ENCODE data around the gene NCAPG.

Gene NCAPG, protein sequence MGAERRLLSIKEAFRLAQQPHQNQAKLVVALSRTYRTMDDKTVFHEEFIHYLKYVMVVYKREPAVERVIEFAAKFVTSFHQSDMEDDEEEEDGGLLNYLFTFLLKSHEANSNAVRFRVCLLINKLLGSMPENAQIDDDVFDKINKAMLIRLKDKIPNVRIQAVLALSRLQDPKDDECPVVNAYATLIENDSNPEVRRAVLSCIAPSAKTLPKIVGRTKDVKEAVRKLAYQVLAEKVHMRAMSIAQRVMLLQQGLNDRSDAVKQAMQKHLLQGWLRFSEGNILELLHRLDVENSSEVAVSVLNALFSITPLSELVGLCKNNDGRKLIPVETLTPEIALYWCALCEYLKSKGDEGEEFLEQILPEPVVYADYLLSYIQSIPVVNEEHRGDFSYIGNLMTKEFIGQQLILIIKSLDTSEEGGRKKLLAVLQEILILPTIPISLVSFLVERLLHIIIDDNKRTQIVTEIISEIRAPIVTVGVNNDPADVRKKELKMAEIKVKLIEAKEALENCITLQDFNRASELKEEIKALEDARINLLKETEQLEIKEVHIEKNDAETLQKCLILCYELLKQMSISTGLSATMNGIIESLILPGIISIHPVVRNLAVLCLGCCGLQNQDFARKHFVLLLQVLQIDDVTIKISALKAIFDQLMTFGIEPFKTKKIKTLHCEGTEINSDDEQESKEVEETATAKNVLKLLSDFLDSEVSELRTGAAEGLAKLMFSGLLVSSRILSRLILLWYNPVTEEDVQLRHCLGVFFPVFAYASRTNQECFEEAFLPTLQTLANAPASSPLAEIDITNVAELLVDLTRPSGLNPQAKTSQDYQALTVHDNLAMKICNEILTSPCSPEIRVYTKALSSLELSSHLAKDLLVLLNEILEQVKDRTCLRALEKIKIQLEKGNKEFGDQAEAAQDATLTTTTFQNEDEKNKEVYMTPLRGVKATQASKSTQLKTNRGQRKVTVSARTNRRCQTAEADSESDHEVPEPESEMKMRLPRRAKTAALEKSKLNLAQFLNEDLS

DNA sequence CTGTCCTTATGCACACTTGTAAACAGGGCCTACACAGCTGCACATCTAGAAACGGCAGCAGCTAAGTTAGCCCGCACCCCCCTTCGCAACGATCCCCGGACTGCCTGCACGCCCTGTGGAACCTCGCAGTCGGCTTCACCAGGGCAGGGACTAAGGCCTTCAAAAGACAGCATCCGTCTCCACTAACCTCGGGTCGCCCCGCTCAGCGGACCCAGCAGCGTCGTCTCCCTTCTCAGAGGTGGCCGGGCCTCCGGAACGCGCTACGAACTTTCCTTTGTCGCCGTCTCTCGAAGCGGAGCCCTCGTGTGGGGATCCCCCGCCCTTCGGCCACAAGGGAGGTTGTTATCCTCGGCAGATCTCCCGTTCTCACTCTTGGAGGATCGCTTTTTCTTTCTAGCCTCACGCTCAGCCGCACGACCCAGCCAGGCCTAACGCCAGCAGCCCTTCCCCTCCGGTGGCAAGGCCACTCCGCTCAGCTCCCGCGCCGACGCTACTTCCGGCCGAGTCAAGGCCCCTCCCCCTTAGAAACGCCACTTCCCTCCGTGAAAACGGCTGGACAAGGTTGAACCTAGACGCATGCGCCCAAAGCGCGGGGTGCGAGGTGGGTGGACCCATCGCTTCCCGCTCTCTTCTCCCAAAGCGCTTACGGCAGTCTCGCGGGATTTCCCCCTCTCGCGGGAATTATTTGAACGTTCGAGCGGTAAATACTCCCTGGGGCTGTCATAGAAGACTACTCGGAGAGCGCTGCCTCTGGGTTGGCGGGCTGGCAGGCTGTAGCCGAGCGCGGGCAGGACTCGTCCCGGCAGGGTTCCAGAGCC is at the start of gene NCAPG, which contains the start of gene DCAF16:
Gene NCAPG (plus strand): TSS at position 720 of the 818 bp plus-strand sequence. CDS start 99 bp downstream, outside the sequence.
Gene DCAF16 (minus strand): TSS at position 498 of the 818 bp plus-strand sequence. CDS start 6,616 bp downstream, outside the sequence.
- peak; percentile 98 for DNase-seq
- in situ Hi-C loops (cut with HindIII; ENCODE audit: low pct_ligation_motif_present, low pct_unique_long_range_greater_than_20kb, low sequenced_read_pairs) = no loop called here

DNA sequence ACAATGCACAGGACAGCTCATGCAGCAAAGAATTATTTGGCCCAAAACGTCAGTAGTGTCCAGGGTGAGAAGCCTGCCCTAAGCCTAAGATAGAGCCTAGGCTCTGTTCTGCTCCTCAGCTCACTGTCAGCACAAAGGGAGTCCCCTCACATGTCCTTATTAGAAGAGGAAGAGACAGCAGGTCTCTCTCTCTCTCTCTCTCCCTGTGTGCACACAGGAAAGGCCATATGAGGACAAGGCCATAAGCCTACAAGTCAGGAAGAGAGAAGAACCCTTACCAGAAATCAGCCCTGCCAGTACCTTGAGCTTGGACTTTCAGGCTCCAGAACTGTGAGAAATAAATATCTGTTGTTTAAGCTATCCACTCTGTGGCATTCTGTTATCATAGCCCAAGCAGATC is 49.7 kb upstream of the NCAPG start:
- no peak for DNase-seq
- in situ Hi-C loops (cut with HindIII; ENCODE audit: low pct_ligation_motif_present, low pct_unique_long_range_greater_than_20kb, low sequenced_read_pairs) = no loop called here

DNA sequence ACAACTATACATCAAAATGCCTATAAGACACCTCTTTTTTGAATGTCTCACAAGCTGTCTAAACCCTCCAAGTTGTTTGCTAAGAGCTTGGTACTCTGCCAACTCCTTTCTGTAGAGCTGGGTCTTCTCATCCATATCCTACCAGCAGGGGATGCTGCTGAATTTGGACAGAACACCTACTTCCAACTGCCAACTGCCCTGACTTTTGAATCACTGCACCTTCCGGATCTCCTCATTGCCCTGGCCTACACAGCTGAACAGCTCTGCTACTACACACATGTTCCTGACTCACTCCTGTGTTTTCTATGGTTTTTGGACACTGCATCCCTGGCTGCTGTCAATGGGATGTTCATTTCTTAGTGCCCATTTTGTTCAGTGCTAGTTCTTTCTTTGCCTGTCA is 48.1 kb upstream of the NCAPG start:
- peak; percentile 43 for DNase-seq
- in situ Hi-C loops (cut with HindIII; ENCODE audit: low pct_ligation_motif_present, low pct_unique_long_range_greater_than_20kb, low sequenced_read_pairs) = no loop called here

DNA sequence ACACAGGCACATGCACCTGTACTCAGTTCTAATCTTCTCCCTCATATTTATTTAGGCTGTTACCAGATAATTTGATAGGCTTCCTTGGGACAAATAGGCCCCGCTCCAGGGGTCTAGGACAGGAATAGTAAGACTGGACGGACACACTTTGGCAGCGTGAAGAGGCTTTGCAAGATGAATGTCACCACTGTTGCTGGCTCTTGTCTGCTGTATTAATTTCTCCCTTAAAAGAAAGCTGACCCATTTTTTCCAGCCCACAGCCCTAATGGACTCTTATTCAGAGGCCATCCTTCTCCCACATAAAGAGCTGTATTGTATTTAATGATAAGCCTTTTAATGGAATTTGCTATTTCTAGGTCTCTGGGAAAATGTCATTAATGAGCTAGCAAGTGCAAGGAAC is 47.4 kb upstream of the NCAPG start:
- in situ Hi-C loops (cut with HindIII; ENCODE audit: low pct_ligation_motif_present, low pct_unique_long_range_greater_than_20kb, low sequenced_read_pairs) = no loop called here
- no peak for DNase-seq

DNA sequence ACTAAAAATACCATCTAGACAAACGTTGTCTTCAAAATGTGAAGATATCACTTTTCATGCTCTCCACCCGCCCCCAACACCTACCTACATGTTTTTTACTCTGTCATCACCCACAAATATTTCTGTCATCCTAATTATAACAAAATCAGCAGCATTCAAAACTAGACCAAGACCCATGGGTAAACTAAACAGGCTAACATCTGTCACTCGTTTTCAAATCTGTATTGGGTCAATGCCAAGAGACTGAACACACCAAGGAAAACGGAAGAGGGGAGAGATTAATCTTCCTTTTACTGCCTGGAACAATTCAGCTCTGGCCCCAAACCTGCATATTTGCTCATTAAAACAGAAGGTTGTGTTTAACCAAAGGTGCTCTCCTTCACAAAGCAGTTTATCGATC is 46.8 kb upstream of the NCAPG start:
- no peak for DNase-seq
- in situ Hi-C loops (cut with HindIII; ENCODE audit: low pct_ligation_motif_present, low pct_unique_long_range_greater_than_20kb, low sequenced_read_pairs) = no loop called here

DNA sequence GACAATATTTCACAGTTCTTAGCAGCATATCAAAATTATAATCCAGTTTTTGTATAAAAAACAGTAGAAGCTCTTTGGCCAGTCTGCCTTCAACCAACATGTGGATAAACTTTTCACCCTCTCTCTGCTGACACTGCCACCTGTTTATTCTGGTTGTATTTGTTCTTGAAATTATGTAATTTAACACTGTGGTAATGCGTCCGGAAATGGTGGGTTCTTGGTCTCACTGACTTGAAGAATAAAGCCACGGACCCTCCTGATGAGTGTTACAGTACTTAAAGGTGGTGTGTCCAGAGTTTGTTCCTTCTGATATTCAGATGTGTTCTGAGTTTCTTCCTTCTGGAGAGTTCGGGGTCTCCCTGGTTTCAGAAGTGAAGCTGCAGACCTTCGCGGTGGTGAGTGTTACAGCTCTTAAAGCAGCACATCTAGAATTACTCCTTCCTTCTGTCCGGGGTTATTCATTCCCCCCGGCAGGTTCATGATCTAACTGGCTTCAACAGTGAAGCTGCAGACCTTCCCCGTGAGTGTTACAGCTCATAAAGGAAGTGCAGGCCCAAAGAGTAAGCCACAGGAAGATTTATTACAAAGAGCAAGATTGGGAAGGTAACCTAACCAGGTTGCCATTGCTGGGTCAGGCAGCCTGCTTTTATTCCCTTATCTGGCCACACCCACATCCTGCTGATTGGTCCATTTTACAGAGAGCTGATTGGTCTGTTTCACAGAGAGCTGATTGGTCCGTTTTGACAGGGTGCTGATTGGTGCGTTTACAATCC is 45.1 kb upstream of the NCAPG start:
- no peak for DNase-seq
- in situ Hi-C loops (cut with HindIII; ENCODE audit: low pct_ligation_motif_present, low pct_unique_long_range_greater_than_20kb, low sequenced_read_pairs) = no loop called here

DNA sequence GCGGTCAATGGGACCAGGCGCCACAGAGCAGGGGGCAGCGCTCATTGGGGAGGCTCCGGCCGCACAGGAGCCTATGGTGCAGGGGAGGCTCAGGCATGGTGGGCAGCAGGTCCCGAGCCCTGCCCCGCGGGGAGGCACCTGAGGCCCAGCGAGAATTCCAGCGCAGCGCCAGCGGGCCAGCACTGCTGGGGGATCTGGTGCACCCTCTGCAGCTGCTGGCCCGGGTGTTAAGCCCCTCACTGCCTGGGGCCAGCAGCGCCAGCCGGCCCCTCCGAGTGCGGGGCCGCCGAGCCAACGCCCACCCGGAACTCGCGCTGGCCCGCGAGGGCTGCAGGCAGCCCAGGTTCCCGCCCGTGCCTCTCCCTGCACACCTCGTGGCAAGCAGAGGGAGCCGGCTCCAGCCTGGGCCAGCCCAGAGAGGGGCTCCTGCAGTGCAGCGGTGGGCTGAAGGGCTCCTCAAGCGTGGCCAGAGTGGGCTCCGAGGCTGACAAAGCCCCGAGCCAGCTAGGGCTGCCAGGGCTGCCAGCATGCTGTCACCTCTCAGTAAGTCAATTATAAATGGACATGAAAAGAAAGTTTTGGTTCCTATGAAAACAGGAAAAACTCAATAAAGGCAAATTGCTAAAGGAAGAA is 43.8 kb upstream of the NCAPG start:
- in situ Hi-C loops (cut with HindIII; ENCODE audit: low pct_ligation_motif_present, low pct_unique_long_range_greater_than_20kb, low sequenced_read_pairs) = no loop called here
- no peak for DNase-seq

DNA sequence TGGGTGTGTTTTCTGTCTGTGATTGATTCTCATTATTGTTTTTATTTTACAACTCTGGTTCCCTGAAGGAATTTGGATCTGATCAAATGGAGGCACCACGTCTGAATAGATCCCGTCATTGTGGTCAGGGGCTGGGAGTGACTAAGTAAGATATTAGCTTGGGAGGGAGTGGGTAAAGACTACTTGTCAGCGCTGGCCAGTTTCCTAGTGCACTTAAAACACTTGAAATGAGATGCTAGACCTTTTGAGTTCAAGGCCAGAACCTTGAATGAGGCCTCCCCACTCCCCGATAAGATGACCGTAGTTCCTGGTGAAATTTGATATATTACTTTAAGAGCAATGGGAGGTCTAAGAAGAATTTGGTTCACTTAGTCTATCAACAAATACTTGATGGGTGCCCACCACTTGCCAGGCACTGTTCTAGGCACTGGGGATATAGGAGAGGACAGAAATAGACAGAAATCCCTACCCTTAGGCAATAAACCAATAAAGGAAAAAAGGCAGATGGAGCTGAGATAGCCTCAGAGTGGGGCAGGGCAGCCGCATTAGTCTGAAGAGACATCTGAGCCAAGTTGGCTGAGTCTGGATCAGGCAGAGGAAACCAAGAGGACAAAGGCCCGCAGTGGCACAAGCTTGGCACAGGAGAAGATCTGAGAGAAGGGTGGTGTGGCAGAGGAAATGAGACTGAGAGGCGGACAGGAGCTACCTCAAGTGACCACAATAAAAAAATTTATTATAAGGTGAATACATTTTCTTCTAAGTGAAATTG is 41.2 kb upstream of the NCAPG start:
- in situ Hi-C loops (cut with HindIII; ENCODE audit: low pct_ligation_motif_present, low pct_unique_long_range_greater_than_20kb, low sequenced_read_pairs) = no loop called here
- no peak for DNase-seq

DNA sequence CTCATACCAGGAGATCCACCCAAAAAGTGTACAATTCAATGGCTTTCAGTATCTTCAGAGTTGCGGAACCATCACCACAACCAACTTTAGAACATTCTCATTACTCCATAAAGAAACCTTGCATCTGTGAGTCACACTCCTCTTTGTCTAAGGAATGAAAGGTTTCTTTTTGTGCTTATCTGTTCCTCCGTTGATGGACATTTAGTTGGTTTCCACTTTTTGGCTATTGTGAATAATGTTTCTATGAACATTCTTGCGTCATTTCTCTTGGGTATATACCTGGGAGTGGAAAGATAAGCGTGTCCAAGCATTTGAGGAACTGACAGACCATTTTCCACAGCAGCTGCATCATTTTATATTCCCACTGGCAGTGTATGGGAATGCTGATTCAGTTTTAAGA is 39.9 kb upstream of the NCAPG start:
- DNase-seq = no peak
- in situ Hi-C loops (cut with HindIII; ENCODE audit: low pct_ligation_motif_present, low pct_unique_long_range_greater_than_20kb, low sequenced_read_pairs) = no loop called here

DNA sequence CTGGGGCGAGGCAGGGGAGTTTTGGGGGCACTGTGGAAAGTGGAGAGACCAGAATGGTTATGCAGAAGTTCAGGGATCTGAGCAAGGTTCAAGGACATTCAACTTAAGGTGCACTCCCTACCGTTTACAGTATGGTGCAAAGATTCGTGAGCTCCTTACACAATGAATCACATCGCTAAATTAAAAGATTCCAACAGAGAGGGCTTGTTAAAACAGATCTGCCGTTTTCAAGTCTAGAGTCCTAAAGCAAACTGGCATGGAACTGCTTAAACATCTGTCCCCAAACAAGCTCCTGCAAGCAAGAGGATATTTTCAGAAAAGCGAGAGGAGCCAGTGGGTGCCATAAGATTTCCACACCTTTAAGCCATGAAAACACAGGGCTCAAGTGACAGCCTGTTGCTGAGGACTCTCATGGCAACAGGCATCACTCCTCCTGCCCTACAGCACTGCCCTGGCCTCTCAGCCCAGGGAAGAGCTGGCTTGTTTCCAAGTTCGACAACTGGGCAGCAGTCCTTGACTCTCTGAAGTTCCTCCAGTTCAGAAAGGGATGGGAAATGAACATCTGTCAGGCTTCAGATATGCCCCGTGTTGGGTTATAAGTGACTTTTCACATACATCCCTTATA is 39.4 kb upstream of the NCAPG start:
- in situ Hi-C loops (cut with HindIII; ENCODE audit: low pct_ligation_motif_present, low pct_unique_long_range_greater_than_20kb, low sequenced_read_pairs) = no loop called here
- no peak for DNase-seq

DNA sequence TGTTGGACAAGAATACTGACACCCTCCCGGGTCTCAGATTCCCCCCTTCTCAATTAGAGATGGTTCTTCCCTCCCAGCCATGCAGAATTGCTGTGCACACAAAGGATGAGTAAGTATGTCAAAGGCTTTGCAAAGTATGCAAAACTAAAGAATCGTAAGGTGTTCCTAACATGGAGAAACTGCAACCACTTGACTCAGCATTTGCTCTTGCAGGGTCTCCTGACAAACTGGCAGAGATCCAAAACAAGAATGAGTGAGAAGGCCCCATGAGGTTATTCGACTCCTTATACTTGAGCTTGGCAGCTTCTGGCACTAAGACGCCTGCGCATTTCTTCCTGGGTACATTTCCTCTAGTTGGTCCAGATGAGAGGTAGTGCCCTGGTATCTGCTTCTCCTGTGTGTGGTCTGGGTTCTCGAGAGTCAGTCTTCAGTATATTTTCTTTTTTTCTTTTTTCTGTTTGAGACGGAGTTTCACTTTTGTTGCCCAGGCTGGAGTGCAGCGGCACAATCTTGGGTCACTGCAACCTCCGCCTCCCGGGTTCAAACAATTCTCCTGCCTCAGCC is 37.6 kb upstream of the NCAPG start:
- in situ Hi-C loops (cut with HindIII; ENCODE audit: low pct_ligation_motif_present, low pct_unique_long_range_greater_than_20kb, low sequenced_read_pairs) = no loop called here
- DNase-seq = no peak

DNA sequence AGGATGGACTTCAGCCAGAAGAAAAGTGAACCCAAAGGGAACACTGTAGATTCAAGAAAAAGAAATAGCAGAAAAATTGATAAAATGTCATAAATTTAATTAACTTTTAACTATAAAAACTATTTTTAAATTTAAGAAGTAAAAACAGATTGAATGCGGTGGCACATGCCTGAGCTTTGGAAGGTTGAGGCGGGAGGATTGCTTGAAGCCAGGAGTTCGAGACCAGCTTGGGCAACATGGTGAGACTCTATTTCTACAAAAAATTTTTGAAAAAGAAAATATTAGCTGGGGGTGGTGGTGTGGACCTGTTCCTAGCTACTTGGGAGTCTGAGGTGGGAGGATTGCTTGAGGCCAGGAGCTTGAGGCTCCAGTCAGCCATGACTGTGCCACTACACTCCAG is 32.3 kb upstream of the NCAPG start:
- in situ Hi-C loops (cut with HindIII; ENCODE audit: low pct_ligation_motif_present, low pct_unique_long_range_greater_than_20kb, low sequenced_read_pairs) = no loop called here
- DNase-seq = no peak

DNA sequence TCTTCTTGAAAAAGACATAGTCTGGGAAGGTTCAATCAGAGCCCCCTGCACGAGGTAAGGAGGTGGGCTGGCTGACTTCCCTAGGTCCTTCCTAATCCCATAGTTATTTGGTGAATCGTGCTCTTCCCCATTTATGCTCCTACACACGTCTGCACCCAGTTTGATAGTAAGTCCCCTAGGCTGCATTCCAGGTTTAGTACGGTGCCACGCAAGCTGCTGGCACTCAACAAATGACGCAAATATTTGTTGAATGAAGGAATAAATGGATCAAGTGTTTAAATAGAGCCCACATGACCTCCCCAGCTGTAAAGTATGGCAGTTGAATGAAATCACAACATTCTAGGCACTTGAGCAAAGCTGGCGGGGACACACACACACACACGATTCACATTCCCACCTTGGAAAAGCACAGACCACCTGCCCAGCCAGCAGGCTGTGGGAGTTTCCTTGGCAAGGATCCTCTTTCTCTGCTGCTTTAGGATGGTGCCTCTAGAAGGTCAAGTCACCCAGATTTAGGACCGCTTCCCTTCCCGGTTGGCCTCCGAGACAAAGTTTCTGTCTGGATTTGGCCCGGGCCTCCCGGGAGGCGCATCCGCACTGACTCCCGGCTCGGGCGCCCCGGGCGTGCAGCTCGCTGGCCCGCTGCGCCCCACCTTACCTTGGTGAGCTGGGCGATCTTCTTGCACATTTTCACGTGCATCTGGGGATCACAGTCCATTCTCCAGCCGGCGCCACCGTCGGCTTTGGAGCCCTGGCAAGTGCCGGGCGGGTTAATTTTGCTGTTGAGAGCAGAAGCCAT is 30.1 kb upstream of the NCAPG start:
- in situ Hi-C loops (cut with HindIII; ENCODE audit: low pct_ligation_motif_present, low pct_unique_long_range_greater_than_20kb, low sequenced_read_pairs) = no loop called here
- peak; percentile 4 for DNase-seq

DNA sequence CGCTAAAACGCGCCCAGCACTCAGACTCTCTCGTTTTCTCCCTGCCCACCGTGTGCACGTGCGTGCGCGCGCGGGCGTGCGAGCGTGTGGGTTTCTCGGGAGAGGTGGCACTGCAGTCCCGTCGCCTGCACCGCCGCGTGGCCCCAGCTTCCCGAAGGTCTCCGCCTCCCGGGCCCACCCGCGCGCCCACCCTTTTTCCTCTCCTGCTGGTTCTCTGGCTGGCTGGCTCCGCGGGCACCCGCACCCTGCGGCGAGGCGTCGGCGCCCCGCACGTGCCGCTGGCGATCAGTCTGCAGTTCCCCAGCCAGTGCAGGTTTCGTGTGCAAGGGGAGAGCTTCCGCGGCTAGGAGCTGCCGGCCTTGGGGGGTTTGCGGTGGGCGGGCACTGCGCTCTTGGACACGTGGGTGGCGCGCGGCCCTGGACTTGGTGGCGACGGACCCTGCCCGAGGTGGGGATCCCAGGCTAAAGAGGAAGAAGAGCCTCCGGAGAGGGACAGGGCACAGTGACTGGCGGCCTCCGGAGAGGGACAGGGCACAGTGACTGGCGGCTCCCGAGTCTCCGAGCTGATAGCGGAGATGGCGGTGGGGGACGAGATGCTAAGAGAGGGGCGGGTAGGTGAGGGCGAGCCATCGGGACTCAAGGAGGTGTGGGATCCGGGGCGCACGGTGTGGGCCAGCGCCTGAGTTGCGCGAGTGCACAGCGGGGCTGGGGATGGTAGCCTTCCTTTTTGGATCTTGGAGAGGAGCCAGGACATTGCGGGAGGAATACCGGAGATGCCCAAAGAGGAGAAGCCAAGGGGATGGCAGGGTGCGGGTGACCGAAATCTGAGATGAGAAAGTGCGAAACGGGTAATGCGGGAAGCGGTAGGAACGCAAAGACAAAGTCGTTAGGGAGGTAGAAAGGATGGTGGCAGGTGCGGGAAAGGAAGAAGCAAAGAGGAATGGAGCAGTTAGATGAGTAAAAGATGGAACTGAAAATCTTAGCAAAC is 29.2 kb upstream of the NCAPG start, which contains the start of gene FAM184B:
Gene FAM184B (minus strand): TSS at position 322 of the 988 bp plus-strand sequence. CDS start 322 bp downstream, outside the sequence.
- DNase-seq = no peak
- in situ Hi-C loops (cut with HindIII; ENCODE audit: low pct_ligation_motif_present, low pct_unique_long_range_greater_than_20kb, low sequenced_read_pairs) = no loop called here

Measured in ACHN (cell line).